IPS-NIHi11 (cell line): ENCODE data around the gene ZFYVE27.

Experiments used
- DNase-seq: peaks from one replicate; pipeline ENCODE4 v3.0.0; 2012; ENCODE audit warnings: mixed read lengths, low spot score

The ZFYVE27 gene

DNA sequence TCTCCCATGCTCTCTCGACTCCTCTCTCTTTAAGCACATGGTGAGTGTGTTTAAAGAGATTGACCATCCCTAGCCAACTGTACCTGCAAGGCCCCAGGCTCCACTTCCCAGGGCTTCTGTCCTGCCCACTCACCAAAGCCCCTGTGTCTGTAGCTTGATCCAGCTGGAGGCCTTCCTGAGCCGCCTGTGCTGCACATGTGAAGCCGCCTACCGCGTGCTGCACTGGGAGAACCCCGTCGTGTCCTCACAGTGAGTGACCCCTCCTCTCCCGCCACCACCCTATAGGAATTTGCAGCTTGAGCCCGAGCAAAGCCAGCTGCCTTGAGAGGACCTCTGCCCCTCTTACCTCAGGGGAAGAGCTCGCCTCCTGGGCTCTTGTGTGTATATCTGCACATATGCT, 11.2 kb downstream of the ZFYVE27 start:
- DNase-seq: no peak

DNA sequence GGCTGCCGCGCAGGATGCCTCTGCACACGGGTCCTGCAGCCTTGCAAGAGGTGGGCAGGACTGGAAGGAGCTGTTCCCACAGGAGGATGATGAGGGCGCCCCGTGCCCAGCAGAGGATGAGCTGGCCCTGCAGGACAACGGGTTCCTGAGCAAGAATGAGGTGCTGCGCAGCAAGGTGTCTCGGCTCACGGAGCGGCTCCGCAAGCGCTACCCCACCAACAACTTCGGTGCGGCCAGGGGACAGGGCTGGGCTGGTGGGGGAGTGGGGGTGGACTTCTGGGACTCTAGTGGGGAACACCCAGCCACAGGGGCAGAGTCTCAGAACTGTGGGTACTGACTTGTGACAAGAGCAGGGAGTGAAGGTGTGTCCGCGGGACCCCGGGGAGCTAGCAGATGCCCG, 16.0 kb downstream of the ZFYVE27 start:
- no peak for DNase-seq

DNA sequence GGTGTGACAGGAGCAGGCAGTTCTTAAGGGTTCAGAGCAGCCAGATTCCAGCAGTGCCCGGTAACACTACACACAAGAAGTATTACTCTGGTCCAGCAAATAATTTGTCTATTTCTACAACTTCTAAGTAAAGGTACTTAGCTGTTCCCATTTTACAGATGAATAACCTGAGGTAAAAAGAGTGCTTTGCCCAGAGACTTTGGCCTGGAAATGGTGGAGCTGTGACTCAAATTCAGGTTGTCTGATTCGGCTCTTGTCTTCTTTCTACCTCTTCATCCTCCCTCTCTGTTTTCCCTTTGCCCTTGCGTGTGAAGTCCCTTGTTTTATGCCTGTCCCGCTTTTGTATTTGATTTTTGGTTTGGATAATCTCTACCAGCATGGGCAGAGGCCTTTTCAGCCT, 17.8 kb downstream of the ZFYVE27 start:
- DNase-seq: no peak

DNA sequence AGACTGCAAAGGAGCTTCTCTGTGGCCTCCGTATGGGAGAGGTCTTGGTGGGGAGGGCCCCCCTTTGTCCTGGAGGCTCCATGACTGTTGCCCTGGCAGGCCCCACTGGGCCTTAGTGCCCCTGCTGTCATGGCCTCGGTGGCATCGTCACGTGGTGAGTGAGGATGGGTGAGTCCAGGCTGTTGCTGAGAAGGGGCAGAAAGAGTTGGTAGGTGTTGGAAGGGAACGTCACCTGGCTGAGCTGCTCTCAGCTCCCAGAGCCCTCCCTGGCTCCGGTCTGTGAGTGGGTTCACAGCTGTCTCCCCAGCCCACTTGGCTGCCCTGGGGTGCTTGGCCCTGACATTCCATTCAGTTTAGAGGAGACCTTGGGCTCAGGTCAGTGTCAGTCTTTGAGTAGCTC, 18.8 kb downstream of the ZFYVE27 start:
- DNase-seq: no peak

DNA sequence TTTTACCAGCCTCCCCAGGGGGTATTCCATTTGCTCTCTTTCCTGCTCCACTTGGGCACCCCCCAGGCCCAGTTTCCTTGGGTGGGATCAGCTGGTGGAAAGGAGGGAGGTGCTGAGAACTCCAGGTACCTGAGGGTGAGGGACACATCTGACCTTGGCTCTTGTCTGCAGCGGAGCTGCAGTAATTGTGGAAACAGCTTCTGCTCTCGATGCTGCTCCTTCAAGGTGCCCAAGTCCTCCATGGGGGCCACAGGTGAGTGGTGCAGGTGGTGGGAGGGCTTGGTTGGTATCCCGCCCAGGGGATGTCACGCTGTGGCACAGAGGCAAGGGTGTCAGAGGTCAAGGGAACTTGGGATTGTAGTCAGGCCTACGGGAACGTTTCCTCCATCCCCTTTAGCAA, 20.5 kb downstream of the ZFYVE27 start:
- DNase-seq: no peak

DNA sequence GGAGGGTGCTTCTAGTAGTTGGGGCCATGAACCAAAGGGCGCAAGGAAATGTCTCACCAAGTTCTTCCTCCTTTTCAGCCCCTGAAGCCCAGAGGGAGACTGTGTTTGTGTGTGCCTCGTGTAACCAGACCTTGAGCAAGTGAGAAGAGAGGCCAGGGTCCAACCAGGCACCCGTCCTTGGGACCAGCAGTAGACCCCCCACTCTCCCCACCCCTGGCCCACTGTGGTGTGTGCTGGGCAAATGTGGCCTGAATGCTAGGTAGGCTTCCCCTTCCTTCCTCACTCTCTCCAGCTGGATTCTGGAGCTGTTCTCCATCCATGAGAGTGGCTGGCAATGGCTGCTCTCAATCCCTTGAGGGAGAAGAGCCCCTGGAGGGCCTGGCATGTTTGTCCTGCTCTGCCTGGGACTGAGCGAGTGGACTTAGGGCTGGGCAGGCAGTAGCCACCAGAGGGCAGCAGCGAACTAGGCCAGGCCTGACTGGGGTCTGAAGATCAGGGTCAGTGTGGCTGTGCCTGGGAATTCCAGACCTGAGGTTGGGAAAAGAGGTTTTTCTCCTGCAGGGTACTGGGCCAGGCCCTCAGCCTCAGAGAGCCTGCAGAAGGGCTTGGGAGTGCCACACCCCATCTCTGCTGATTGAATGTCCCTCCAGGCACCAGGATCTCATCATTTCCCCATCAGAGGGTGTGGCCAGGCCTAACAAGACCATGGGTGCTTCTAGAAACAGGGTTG, 22.4 kb downstream of the ZFYVE27 start:
- DNase-seq: peak; percentile 94

DNA sequence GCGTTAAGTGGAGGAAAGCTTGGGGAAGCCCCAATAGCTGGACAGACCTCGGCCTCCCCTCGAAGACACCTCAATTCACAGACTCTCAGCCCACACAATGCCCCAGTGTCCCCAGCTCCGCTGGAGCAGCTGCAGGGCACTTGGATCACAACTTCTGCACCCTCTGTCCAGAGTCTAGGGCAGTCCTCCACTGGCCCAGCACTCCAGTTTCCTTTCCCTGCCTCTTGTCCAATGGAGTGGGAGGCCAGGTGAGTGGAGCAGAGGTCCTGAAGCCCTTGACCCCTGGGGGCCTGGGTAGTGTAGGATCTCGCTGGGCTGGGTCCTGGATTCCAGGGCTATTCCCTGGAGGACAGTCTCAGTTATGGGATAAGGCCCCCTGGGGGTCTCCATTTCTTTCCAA, 23.0 kb downstream of the ZFYVE27 start:
- DNase-seq: no peak

DNA sequence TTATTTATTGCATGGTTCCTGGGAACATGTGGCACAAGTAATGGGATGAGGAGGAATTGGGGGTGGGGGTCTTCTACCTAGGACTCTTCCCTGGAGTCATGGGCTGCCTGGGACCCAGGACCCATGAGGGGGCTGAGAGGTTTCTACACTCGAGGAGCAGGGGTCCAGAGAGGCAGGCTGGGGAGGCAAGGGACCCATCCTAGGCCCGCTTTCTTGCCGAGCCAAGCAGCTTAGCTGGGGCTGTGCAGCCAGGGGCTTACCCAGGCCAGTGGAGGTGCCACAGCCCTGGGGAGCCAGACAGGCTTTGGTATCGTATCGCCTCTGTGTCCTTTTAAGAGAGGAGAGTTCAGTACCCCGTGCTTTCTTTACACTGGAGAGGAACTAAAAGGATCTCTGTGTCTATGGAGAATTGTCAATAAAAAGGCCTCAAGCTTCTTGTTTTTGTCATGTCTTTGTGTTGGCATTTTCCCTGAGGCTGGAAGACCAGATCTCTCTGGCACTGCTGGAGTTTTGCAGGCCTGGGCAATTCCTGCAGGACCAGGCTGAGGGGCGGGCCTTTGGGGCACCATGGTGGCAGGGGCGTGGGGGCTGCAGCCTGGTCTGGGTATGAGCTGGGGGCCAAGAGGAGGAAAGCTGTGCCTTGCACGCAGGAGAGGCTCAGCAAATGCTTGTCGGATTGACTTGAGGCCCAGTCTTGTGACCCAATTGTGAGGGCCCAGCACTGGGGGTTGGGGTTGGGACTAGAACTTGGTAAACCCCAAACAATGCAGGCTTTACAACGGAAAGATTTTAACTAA, 23.7 kb downstream of the ZFYVE27 start:
- DNase-seq: no peak

DNA sequence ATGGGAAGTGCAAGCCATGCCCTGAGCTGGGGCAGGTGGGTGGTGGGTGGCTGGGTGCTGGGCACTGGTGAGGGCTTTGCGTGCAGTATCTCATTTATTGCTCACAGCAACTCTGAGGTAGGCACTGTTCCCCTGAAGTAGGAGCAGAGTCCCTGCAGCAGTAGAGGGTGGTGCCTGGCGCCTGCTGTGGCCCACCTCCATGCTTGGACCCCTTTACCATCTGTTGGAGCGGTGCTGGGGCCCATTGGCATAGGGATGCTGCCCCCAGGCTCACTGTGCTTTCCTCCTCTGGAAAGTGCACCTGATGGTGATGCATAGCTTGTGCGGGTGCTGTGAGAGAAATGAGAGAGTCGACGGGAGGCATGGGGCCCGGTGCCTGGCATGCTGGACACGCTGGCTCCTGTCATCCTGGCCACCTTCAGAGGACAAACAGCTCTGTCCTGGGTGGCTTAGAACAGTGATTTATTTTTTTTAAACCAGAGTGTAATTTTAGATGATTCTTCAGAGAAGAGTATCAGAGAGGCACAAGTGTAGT, 24.5 kb downstream of the ZFYVE27 start:
- no peak for DNase-seq

DNA sequence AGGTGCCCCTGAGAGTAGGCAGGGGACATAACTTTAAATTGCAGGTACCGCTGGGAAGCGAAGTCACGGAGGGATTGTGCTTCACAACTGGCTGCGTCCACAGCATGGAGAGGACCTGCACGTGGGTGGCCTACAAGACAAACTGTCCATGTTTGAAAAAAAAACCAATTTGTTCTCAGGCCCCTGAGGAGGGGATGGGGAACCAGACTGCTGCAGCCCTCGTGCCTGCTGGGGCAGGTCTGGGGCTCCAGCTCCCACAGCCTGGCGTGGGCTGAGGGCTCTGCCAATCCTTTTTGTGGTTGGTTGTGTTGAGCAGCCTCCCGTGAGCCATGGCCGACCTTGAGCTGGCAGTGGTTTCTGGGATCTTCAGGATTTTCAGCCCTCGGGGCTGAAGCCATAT, 25.1 kb downstream of the ZFYVE27 start:
- DNase-seq: no peak

DNA sequence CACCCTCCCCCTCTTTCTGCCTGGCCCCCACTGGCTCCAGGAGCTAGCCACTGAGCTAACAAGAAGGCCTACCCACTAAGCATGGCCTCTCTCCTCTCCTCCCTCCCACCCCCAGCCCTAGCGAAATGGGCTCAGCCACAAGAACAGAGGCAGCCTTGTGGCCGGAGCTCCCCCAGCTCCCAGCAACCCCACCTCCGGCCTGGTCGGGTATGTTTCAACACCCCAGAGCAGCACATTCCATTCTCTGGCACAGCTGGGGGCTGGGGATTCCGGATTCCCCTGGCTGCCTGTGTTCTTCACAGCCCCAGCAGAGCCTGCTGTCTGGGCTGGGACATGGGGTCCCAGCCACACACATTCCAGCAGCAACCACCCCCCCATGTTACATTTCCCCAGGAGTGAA, 25.9 kb downstream of the ZFYVE27 start:
- DNase-seq: peak; percentile 86

DNA sequence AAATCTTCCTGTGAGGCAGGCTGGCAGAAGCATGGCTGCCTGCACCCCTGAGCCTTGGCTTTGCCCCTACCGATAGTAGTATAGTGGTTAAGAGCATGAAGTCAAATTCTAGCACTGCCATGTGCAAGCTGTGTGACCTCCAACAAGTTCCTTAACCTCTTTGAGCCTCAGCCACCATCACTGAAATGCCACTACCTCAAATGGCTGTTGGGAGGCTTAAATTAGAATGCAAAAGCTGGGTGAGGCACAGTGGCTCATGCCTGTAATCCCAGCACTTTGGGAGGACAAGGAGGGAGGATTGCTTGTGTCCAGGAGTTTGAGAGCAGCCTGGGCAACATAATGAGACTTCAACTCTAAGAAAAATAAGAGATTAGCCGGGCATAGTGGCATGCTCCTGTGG, 26.5 kb downstream of the ZFYVE27 start:
- no peak for DNase-seq

DNA sequence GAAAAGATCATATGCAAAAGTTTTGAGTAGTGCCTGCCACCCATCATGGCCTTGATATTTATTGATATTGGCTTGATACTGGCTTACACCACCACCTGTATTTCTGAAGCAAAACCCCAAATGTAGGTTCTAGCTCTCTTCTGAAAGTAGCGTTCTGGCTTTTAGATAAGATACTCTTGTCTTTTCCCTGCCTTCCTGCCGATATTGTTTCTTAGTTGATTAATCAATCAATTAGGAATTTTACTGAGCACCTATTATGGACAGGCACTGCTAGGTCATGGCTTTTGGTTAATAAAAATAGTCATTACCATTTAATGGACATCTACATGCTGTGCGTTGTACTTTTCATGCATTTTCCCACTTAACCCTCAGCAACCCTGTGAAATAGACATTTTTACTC, 27.0 kb downstream of the ZFYVE27 start:
- DNase-seq: no peak

DNA sequence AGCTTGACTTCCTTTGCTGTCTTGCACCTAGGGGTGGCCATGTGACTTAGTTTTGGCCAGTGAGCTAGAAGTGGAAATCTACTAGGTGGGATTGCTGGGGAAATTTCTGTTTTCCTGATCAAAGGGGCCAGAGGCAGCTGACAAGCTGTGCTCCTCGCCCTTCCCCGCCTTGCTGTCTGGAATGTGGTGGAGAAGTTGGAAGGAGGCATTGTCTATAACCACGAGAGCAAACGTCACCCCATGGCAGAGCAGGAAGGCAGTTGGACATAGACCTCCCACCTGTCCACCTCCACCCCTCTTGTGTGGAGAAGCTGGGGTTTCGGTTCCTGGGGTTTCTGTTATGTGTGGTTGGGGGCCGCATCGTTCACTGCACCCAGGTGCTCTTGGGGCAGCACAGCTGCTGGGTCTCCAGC, 27.6 kb downstream of the ZFYVE27 start:
- no peak for DNase-seq

DNA sequence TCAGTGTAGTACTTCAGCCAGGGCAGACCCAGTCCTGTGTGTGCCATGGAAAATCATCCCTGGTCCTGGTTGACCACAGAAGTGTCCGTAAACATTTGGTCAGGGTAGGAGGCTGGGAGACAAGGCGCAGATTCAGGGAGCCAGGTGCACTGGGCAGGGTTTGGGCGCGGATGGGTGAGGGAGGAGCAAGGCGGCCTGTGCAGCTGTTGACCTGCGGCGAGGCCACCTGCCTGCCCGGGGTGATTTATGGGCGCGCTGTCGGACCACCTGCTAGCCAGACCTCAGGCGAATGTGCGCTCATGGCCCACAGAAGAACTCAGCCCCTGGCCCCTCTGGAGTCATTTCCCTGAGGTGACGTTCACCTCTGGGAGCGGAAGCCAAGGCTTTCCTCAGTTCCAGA, 28.3 kb downstream of the ZFYVE27 start:
- DNase-seq: no peak

DNA sequence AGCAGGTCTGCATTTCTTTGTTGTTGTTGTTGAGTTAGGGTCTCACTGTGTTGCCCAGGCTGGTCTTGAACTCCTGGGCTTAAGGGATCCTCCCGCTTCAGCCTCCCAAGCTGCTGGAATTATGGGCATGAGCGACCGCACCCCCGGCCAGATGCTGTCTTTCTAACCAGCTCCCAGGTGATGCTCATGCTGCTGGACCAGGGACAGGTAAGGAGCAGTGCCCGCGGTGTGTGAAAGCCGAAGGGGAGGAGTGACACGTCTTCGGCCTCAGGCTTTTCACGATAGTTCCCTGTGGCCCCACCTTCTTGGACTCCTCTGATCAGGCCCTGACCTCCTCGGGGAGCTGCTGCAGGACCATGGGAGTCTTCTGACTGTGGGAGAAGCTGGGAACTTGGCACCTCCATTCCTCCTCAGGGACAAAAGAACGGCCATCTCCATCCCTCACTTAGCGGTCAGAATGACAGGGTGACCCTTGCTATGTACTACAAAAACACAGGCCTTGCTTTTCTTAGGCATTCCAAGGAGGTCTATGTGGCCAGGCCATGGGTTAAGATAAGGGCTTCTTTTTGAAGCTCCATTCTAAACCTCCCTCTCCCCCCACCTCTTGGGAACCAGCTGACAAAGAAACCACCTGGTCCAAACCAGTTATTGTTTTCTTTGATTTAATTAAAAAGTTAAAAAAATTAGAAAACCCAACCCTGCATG, 29.3 kb downstream of the ZFYVE27 start:
- DNase-seq: no peak

DNA sequence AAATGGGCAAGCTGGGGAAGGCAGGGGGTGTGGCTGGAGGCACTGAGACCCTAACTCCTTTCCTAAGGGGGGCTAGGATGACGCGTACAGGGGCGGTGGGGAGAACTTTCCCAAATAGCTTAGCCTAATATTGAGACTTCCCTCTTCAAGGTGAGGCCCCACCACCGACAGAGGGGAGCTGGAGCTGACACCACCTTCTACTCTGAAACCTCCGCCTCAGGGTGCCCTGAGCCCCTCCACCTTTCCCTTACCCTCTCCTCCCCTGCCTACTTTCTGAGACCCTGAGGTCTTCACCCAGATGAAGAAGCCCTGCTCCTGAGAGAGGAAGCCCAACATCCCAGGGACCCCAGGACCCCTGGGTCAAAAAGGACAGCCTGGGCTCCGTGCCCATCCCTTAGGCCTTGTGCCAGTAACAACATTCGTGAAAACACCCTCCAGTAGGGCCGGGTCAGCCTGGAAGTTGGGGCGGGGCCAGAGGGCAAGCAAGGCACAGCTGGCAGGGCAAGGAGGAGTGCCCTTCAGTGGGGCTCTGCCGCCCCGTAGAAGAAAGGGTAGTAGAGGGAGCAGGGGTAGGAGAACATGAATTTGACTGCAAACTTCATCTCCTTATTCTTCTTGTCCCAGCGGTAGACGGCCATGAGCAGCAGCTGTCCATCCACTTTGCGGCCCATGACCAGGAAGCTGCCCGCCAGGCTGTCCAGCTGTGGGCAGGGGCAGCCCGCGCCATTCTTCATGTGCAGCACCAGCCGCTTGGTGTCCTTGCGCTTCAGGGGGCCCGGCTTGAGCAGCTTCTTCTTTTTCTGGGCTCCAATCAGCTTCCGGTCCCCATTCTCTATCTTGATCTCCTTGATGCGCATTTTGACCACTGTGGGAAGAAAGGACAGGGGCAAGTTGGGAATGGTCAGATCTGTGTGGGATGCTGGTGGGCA, 30.3 kb downstream of the ZFYVE27 start:
- DNase-seq: no peak

DNA sequence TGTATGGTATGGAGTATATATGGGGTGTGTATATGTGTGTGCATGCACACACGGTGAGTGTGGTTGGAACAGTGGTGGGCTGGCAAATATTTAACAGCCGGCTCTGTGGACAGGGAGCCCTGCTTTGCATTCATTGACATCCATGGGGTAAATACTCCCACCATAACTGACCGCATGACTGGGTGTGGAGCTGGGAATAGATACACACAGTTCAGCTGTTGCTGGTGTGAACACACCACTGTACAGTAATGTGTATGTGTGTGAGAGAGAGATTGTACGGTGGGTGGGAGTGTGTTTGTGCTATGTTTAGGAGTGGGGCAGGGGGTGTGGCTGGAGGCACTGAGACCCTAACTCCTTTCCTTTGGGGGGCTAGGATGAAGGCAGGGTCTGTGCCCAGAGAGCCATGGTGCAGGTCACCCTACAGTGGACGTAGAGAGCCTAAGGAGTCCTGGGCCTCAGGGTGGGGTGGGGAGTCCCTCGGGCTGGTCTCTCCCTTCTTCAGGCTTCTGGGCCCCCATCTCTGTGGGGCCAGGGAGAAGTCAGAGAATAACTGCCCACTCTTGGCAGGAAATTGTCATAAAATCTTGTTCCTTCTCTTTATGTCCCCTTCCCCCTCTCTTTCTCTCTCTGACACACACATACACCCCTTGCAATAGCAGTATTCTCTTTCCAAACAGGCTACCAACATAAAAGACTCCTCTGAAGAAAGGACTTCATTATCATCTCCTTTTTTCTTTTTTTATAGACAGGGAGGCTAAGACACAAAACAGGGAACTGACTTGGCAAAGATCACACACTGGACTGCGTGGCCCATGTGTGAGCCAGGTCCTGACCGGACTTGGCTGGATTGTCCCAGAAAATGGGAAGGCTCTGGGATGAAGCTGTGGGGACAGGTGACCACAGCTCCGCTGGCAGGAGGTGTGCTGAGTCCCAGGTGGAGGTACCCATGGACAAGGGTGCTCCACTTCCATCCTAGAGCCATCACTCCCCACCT, 31.7 kb downstream of the ZFYVE27 start:
- no peak for DNase-seq

DNA sequence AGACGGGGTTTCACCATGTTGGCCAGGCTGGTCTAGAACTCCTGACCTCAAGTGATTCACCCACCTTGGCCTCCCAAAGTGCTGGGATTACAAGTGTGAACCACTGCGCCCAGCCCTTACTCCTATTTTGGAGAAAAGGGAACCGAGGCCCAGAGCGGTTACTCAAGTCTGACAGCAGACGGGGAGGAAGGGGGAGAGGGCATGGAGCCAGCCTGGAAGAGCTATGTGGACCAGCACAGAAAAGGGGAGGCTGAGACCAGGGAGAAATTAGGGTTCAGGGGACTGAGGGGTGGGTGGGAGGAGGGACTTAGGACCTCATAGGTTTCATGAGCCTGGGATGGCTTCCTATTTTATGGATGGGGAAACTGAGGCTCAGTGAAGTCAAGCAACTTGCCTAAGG, 33.3 kb downstream of the ZFYVE27 start:
- no peak for DNase-seq
